Smooth muscle cell (in vitro differentiated cells): Measurements from ENCODE around the gene ATP8A1. TPM values are rescaled to one million over a fixed set of nuclear protein-coding genes. Genes with fewer than 3 reads are reported as not detected.

Experiments used
- DNase-seq: peaks from one replicate; lab custom pipeline; 2025; ENCODE audit not compliant: unreplicated experiment; lab: John Stamatoyannopoulos, UW
- H2AFZ ChIP-seq: fragments of 200-600 bp; sonication (generic); 2 replicates; pipeline ENCODE4 v1.6.0; 2016; ENCODE audit warnings: antibody characterized with exemption, low read depth, mild to moderate bottlenecking
- H3F3A ChIP-seq: fragments of 200-600 bp; sonication (generic); 2 replicates; pipeline ENCODE4 v1.6.0; 2017; ENCODE audit warnings: antibody characterized with exemption, low read depth
- H3K27ac ChIP-seq: fragments of 200-600 bp; sonication (generic); 2 replicates; pipeline ENCODE4 v1.5.1; 2016; ENCODE audit warnings: low read depth, mild to moderate bottlenecking
- H3K27me3 ChIP-seq: fragments of 200-600 bp; sonication (generic); 2 replicates; pipeline ENCODE4 v1.6.1; 2016; ENCODE audit warnings: low read depth, mild to moderate bottlenecking
- H3K36me3 ChIP-seq: fragments of 200-600 bp; sonication (generic); 2 replicates; pipeline ENCODE4 v1.5.1; 2016; ENCODE audit warnings: low read depth
- H3K4me1 ChIP-seq: fragments of 200-600 bp; sonication (generic); 2 replicates; pipeline ENCODE4 v1.5.1; 2016; ENCODE audit warnings: low read depth
- H3K4me2 ChIP-seq: fragments of 200-600 bp; sonication (generic); 2 replicates; pipeline ENCODE4 v1.6.0; 2016; ENCODE audit warnings: mild to moderate bottlenecking
- H3K4me3 ChIP-seq: fragments of 200-600 bp; sonication (generic); 2 replicates; pipeline ENCODE4 v1.5.1; 2016; ENCODE audit warnings: mild to moderate bottlenecking
- H3K79me2 ChIP-seq: fragments of 200-600 bp; sonication (generic); 2 replicates; pipeline ENCODE4 v1.6.0; 2016; ENCODE audit warnings: low read depth, mild to moderate bottlenecking
- H3K9ac ChIP-seq: fragments of 200-600 bp; sonication (generic); 2 replicates; pipeline ENCODE4 v1.6.0; 2016; ENCODE audit warnings: low read depth
- H3K9me3 ChIP-seq: fragments of 200-600 bp; sonication (generic); replicated peaks from 2 replicates; pipeline ENCODE4 v1.5.1; 2016; ENCODE audit warnings: low read depth
- H4K20me1 ChIP-seq: fragments of 200-600 bp; sonication (generic); 2 replicates; pipeline ENCODE4 v1.6.0; 2016; ENCODE audit warnings: low read depth
- WGBS: methylation state at CpG from one replicate; pipeline ENCODE4 v1.1.7; 2016; ENCODE audit warnings: low lambda C conversion rate; 5-methylcytosine and 5-hydroxymethylcytosine counted together
- polyA plus RNA-seq: library from polyadenylated mRNA; unstranded; fragments of >200 nt; fragmentation: Nextera tagmentation; extraction: Ambion mirVana; gene quantifications from 2 replicates; pipeline ENCODE4 v1.2.1, GENCODE V29; 2016
- total RNA-seq: library from RNA; depleted of rRNA; stranded (reverse); fragments of >200 nt; gene quantifications from 2 replicates; pipeline ENCODE4 v1.2.3, GENCODE V29; 2014
- TF ChIP-seq, protein P1 (sequence below): fragments of 200-600 bp; sonication (generic); IDR thresholded peaks from 2 replicates; pipeline ENCODE4 v1.5.1; 2017; ENCODE audit warnings: borderline replicate concordance, mild to moderate bottlenecking, antibody characterized with exemption; ENCODE audit not compliant: insufficient read depth, poor library complexity, severe bottlenecking

Gene ATP8A1
- total and polyA plus RNA-seq, 2 experiments from 2014 or later: 1.8 TPM; not detected in 1

DNA sequence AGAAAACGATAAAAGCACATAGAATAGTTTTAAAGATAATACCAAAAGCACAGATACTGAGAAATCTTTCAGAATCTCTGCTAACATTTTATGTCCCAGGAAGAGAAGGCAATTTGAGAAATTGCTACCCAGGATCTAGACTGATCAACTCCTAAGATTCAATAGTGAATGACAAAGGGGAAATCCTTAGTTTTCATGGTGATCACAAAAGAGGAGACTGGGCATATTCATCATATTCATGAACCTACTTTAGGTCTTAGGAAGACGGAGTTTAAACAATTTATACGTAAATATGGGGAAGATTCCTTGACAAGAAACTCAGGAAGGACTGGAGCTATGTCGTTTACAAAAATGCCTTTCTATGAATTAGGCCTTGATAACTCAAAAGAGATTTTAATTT lies 172.3 kb downstream of the ATP8A1 start:
- Histone ChIP-seq H4K20me1 (no peaks in the 10 kb centered on the region), H3K27ac (no peak overlapping the region), H3K9me3 (no peaks in the 10 kb centered on the region), H2AFZ (no peak overlapping the region), H3K4me2 (no peak overlapping the region), H3K27me3 (no peaks in the 10 kb centered on the region), H3K36me3 (no peaks in the 10 kb centered on the region), H3K4me3 (no peak overlapping the region), H3F3A (no peaks in the 10 kb centered on the region), H3K9ac (no peak overlapping the region), H3K79me2 (no peaks in the 10 kb centered on the region), H3K4me1 (peaks cover 10% of the 10 kb centered on the region)
- TF ChIP-seq, protein P1, sequence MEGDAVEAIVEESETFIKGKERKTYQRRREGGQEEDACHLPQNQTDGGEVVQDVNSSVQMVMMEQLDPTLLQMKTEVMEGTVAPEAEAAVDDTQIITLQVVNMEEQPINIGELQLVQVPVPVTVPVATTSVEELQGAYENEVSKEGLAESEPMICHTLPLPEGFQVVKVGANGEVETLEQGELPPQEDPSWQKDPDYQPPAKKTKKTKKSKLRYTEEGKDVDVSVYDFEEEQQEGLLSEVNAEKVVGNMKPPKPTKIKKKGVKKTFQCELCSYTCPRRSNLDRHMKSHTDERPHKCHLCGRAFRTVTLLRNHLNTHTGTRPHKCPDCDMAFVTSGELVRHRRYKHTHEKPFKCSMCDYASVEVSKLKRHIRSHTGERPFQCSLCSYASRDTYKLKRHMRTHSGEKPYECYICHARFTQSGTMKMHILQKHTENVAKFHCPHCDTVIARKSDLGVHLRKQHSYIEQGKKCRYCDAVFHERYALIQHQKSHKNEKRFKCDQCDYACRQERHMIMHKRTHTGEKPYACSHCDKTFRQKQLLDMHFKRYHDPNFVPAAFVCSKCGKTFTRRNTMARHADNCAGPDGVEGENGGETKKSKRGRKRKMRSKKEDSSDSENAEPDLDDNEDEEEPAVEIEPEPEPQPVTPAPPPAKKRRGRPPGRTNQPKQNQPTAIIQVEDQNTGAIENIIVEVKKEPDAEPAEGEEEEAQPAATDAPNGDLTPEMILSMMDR: no peak
- WGBS: 63% methylated on average over 4 of the region's 4 CpGs
- DNase-seq: no peak

DNA sequence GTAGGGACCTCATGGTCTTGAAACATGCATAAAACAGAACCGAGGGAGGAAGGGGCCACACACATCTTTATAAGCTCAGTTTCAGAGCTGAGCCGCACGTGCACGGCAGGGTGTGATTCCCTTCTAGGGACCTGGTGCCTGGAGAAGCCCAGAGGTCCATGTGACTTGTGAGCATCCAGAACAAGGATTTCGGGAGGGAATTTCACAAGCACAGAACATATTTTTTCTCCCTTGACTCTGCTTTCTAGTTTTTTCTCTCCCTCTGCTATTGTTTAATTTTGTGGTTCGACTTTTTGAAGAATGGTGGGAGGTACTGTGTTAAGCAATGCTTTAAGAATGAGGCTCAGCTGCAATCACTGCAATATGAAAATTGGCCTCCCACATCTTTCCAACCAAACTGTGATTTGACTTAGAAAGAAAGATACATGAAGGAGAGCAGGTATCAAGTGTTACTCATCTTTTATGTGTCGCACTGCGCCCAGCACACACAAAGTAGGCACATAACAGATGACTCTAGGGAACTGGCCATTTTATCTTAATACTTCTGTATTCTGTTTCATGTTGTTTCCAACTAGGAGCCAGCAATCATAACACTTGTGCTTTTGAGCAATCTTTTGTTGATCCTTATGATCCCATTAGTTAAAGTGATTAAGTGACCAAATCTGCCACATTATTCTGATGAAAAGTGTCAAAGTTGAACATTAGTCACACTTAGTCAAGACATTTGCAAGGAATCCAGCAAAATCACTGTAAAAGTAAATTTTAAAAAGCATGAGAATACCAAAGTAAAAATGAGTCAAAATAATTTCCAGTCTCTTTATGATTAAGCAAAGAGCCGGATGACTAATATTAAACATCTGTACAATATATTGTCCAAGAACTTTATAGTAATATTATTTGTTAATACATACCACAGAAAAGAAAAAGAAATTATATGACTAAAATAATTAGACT lies 173.2 kb downstream of the ATP8A1 start:
- TF ChIP-seq, protein P1: no peak
- Histone ChIP-seq H3K9me3 (no peaks in the 10 kb centered on the region), H3K36me3 (no peaks in the 10 kb centered on the region), H3K9ac (no peak overlapping the region), H2AFZ (no peak overlapping the region), H4K20me1 (no peaks in the 10 kb centered on the region), H3K27me3 (no peaks in the 10 kb centered on the region), H3K79me2 (no peaks in the 10 kb centered on the region), H3K4me2 (no peak overlapping the region), H3K4me3 (no peak overlapping the region), H3K4me1 (peaks cover 10% of the 10 kb centered on the region), H3K27ac (no peak overlapping the region), H3F3A (no peaks in the 10 kb centered on the region)
- DNase-seq: no peak
- 81% methylated on average over 9 of the region's 9 CpGs for WGBS

DNA sequence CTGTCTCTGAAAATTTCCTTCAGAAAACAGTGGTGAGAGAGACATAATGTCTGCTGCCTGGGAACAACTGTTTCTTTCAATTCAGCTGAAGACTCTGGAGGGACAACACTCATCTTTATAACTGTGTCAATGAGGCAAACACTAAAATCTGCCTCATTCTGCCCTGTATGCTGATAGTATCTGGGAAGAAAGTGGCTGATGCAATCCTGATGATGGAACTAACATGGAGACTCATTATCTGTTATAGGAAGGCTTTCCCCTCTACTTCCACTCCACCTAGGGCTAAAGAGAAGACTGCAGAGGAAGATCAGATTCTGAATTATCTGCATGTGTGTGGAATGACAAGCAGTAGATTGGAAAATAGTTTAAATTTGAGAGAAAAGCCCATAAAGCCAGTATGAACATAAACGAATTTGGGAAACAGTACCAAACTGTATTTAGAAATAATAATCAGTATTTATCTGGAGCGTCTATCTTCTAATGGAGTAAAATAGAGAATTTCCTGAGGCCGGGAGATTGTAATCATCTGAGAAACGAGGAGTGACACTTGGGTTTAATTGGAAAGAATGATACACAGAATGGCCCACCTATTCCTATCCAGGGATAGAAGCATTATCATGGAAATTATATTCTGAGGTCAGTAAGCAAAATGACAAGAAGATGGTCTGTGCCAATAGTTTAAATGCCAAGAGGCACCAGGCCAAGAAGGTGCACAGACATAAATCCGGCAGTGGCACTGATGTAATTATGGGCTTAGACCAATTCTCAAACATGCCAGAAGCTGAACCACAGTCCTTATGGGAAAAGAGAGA lies 174.2 kb downstream of the ATP8A1 start:
- no peak overlapping the region for H3K27ac ChIP-seq
- peaks cover 10% of the 10 kb centered on the region for H3K4me1 ChIP-seq
- no peaks in the 10 kb centered on the region for H3K36me3 ChIP-seq
- H3F3A ChIP-seq: no peaks in the 10 kb centered on the region
- H3K4me2 ChIP-seq: no peak overlapping the region
- no peak overlapping the region for H3K4me3 ChIP-seq
- no peaks in the 10 kb centered on the region for H3K79me2 ChIP-seq
- no peaks in the 10 kb centered on the region for H4K20me1 ChIP-seq
- WGBS: 85% methylated on average over 5 of the region's 5 CpGs
- H2AFZ ChIP-seq: peak overlapping the region; percentile 0
- H3K27me3 ChIP-seq: no peaks in the 10 kb centered on the region
- H3K9me3 ChIP-seq: no peaks in the 10 kb centered on the region
- H3K9ac ChIP-seq: no peak overlapping the region
- TF ChIP-seq, protein P1: no peak
- no peak for DNase-seq
